Hematopoietic multipotent progenitor cell treated with erythropoietin and hydrocortisone succinate and interleukin-3 and kit ligand, for 17 days (in vitro differentiated cells): ENCODE results near the gene TNC.
"Not testable (repeated sequence)": the region's sequence is repeated elsewhere in the genome, so short reads cannot be mapped to it uniquely, and the experiment has no call there.

Source experiments
- DNase-seq: peaks from one replicate; pipeline ENCODE4 v3.0.0-alpha.2; 2015; ENCODE audit warnings: low spot score

TNC gene

DNA sequence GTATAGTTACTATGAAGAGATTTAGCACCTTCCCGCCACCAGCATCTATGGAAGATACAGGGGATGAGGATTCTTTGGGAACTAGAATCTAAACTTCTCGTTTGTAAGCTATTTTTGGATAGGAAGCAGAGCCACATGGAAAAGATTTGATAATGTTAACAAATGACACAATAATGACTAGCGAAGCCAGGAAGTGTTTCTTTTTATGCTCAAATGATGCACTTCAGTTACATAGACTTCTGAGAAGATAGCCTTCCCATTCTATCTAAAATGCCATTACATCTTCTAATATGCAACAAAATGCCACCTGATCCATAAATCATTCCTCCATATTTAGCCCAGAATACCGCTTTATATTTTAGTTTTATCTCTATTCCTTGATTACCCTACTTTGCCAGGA, 17.0 kb upstream of the TNC start:
- no peak for DNase-seq

DNA sequence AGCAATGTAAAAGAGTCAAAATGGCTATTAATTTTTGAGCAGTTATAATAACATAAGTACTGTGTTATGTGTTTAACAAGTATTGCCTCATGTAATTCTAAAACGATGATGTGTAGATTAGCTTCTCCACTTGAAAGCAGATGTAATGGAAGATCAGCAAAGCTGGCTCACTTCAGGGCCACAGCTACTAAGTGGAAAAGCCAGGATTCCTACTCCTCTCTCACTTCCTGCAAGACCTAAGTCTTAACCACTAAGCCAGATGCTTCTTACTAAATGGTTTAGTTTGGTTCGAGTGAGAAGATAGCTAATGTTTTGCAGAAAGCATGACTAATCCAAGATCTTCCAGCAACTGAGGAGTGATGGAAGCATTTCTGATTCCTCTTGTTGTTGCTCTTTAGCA, 15.7 kb upstream of the TNC start:
- no peak for DNase-seq

DNA sequence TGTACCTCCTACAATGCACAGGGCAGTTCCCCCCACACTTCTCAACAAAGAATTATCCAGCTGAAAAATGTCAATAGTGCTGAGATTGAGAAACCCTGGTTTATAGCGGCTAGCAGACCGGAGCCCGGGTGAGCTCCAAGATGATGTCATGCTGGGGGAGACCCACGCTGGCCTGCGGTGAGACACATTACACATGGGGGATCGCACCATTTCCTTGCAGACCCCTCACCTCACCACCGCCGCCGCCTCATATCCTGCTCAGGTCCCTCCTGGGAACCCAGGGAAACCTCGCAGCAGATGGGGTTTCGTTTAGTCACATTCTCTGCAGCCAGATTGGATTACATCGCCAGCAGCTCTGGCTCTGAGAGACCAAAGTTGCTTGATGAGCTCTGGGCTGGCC, 14.7 kb upstream of the TNC start:
- DNase-seq = no peak

DNA sequence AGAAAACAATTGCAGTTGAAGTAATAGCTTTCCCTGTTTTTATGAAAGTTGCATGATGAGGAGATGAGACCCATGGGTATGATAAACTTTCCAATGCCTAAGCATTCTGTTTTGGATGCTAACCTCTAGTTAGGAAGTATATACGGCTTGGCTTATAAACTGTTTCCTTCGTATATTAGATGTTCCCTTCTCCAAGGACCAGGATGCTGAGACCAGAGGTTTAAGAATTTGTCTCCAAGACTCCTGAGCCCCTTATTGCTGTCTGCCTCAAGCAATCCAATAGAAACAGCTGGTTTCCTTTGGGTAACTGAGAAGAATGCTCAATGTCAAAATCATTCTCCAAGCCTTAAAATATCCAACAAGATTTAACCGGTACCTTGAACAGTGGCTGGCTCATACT, 12.2 kb upstream of the TNC start:
- DNase-seq = no peak

DNA sequence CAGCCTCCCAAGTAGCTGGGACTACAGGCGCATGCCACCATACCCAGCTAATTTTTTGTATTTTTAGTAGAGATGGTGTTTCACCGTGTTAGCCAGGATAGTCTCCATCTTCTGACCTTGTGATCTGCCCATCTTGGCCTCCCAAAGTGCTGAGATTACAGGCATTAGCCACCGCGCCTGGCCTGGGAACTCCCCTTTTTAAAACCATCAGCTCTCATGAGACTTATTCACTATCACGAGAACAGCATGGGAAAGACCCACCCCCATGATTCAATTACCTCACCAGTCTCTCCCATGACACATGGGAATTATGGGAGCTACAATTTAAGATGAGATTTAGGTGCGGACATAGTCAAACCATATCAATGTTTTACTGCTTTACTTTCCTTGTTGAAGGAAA, 10.8 kb upstream of the TNC start:
- not testable (repeated sequence) for DNase-seq

DNA sequence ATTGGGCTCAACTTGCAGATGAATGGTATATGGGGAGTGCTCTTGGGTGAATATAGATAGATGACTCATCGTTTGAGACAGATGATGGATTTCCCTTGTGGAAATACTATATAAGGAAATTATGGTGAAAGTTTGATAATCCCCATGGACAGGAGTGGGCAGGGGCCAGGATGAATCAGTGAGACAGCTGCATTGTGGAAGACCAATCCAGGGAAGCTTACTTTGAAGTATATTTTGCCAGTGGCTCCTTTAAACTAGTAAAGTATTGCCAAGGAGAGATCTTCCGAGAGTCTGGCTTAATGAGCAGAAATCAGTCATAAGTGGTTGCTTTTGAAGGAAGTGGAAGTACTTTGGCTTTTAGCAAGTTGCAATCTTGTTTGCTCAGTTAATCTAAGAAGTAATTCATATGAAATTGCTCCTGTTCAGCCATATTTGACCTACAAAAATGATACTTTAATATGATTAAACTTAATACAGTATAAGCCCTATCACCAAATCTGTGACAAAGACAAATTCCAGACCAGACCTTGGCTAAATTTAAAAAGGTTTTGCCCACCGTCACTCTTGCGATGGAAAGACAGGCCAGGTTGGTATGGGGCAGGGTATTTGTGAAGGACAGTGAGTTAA, 9.3 kb upstream of the TNC start:
- no peak for DNase-seq

DNA sequence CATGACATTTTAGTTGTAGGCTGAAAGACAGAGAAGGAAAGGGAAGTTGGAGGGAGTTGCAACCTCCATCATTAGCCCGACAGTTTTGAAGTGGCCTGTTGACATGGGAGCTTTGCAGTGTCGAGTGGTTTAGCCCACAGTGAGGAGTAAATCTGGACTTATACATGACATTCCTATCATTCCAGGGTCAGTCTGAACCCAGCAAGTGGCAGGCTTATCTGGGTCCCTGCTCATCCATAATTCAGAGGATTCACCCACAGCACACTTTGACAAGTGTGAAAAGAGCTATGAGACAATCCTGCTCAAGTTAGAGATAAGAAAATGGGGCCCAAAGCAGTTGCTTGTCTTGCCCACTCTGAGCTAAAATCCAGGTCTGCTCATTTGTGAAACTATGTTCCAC, 8.4 kb upstream of the TNC start:
- no peak for DNase-seq

DNA sequence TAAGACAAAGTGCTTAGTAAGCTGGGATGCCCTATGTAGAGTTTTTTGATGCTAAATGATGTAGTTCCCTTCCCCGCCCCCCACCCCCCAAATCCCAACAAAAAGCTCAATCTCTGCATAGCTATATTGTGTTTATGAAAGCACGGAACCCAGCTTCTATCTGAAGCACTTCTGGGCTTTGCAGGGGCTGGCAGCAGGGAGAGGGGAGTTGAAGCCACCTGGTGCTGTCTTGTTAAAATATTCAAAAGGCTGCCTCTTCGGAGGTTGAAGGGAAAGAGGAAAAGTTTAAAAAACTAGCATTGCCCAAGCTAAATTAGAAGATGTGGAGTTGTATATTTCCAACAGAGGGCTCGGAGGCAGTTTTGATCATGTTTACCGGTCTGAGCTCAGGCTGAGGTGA, 5.0 kb upstream of the TNC start:
- no peak for DNase-seq

DNA sequence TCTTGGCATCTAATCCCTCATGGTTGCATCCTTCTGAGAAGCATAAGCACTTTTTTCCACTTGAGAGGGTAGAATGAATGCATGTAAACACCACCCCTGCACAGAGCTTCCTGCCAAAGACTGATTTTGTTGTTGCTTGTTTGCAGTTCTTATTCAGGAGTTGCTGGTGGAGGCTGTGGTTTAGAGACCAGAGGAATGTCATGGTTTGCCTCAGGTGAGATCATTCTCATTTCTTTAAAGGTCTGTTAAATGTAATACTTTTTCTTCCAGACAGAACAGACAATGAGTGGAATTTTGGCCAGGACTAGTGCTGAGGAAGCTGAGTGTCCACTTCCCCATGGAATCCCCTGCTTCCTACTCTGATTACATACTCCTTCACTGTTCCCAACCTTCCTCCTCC, 3.2 kb upstream of the TNC start:
- no peak for DNase-seq

DNA sequence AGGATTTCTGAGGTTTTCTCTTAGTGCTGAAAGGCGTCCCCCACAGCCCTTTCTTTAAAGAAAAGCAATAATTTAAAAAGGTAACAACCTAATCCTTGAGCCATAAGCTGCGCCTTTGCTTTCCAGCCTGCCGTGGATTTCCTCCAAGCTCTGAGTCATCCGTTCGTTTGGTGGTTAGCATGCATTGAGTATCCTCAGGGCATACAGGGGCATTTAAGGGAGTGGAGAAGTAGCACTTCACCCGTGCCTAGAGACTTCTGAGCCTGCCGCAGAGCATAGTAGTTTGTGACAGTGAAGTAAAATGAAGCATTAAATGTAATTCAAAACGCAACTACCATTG, 892 bp upstream of the TNC start:
- DNase-seq = no peak

DNA sequence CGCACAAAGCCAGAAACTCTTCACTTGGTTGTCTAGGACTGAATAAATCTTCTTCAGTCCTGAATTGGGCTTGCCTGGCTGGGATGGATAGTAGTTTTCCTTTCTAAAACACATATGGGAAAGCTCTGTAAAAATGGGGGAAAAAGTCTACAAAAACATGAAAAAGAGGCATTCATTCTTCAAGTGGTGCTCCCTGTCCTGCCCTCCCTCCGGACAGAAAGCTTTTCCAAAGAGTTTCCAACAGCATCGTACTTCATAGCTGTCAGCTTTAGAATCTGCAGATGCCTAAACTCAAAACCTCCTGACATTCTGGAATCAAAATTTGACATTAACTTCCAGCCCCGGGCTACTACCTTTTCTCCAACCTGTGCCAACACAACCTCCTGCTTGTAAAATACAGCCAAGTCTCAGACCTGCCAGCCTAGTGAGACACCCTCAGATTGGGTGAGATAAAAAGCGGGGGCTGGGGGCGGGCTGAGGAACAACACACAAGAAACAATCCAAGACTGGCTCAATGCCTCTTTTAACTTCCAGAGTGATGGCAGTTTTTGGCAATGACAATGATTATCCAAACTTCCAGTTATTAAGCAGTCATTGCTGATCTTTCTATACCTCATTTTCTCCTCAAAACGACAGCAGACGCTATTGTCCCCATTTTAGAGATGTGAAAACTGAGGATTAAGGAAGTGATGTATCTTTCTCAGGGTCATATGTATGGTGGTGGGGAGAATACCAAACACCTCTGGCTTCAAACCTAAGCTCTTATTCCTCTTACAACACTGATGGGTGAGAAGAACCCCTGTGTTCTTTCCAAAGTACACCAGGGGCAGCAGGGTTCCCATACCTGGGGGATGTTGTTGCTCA, 1.3 kb downstream of the TNC start:
- no peak for DNase-seq

DNA sequence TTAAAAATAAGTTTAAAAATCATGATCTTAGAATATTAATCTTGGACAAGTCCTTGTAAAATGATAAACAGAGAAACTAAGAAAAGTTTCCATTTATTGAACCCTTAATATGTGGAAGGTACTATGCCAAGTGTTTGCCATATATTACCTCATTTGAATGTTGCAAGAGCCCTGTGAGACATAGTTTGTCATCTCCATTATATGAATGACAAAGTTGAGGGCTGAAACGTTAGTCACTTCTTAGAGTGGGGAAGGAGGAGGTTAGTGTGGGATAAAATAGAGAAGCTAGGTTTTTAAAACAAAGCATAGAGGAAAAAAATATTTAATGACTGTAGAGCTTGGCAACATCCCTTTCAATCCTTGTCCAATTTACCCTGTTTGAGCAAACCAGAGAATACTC, 2.0 kb downstream of the TNC start:
- DNase-seq = no peak

DNA sequence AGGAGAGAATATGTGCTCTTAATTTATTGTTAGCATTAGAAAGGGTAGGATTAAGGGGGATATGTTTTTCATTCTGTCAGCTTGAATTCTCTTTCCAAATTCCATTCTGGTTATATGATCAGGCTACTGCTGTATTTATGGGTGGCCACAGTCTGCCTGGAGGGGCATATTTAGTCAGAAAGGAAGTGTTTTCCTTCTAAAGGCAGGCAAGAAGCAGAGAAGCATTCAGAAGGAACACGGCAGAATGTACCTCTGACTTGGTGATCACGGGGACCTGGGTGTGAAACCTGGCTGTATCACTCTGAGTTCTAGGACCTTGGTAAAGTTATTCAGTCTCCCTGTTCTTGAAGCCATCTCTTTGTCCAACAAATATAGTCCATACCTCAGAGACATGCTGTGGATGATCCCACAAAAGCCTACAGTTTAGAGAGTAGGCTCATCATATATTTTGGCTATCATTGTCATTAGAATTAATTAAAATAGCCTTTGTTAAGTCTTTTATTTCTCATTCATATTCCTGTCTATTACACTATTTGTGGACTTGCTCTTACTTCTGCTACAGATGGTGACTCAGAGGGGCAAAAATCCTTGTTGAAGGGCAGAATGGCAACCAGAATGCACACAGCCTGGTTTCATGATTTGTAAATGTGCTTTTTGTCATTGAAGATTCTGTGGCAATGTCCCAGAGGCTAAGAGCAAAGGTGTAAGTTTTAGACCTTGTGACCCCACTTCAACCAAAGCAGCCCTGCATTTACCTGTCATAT, 2.7 kb downstream of the TNC start:
- DNase-seq = no peak

DNA sequence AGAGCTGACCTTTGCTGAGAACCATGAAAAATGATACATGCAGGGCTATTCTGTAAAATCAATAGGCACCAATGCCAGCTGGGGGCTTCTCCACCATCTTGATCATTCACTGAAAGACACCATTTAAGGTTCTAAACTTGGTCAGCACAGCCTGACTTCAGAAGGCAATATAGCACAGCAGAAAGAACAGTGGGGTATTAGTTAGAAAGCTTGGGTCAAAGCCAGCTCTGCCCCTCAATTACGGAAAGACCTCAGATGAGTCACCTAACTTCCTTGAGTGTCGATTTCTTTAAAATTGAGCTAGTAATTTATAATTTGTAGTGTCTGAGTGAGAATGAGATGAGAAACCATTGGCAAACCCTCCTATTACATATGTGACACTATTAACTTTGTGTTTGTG, 3.4 kb downstream of the TNC start:
- DNase-seq = no peak

DNA sequence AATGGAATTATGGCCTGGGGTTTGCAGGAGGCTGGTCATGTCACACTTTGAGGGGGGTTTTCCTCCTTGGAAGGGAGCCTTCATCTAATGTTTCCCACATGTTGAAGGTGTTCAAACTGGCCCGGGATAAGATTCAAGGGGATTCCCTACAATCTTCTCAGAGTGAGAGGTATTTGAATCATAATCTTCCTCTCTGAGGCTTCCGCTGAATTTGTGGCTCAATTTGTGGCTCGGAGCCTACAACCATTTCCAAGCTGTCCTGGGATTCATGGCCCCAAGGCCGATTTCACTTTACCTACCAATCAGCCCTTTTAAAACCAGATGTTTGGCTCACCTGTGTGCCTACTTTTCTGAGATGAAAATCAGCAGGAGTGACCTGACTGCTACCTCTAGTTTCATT, 3.9 kb downstream of the TNC start:
- DNase-seq = no peak

DNA sequence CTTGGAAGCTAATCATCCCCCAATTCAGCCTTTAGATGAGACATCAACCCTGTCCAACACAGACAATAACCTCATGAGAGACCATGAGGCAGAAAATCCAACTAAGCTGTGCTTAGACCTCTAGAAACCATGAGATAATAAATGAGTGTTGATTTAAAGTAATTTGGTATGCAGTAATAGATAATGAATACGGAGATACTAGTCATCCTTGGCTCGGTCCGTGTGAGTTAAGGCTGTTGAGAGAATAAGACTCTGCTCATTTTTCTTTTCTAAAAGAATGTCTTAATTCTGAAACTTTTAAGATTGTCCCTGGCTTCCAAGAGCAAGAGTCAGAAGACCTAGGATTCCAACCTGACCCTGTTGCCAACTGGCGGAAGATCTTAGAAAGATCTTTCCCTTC, 6.1 kb downstream of the TNC start:
- DNase-seq = no peak

DNA sequence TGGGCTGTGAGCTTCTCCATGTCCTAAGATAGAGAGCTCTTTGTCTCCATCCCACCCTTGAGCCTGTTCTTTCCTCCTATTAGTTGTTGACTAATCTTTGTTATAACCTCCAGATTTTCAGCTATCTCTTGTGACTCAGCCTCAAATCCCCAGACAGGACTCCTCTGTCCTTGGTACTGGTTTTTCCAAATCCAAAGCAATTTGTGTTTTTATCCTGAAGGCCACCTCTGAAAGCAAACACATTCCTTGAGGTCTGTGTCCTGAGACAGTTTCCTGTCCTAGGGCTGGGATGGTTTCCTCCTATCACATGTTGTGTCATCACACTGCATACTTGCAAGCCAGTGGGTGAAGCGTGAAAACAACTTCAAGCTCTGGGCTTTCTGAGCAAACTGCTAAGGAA, 8.5 kb downstream of the TNC start:
- DNase-seq = no peak

DNA sequence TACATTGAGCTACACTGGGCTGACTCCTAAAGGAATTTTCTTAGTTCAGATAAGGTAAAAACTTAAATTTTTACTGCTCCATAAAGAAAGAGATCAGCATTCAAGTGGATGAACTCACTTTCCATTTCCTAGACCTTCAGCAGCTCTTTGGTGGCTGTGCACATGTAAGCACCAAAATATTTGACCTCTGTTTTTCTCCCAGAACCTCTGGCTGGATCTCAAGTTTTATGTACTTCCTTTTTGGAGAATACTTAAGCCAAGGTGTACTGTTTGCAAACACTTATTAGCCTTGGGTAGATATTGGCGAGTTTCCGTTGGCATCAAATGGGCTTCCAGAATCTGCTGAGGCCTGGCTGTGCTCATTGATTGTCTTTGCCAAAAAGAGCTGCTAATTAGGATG, 10.3 kb downstream of the TNC start:
- no peak for DNase-seq

DNA sequence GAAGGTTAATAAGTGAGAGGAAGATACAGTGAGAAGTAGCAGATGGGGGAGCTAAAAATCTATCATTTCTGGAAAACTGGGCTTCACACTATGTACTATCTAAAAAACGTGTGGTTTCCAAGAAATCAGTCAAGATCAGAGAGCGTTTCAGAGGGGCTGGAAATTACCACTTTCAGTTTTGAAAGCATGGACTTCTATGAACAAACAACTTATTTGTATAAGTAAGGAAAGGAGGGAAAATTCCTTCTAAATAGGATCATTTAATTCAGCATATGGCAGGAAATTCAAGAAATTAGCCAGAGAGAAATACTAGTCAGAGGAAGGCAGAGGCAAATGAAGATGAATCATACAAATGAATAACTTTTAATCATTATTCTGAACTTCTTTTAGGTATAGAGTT, 11.3 kb downstream of the TNC start:
- no peak for DNase-seq

DNA sequence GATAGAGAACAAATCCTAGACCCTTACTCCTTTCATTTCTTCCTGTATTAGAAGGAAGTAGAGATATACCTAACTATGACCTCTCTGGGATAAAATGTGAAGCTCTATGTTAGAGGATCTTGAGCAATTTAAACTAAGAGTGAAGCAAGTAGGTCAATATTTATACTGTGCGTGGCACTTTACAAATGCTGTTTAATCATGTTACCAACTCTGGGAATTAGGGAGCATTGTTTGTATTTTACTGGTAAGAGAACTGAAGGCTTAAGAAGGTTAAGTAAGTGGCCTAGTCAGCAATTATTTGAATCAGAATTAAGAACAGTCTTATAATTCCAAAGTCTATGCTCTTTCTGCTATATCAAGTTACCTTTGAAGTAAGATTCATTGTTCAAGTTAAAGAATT, 12.0 kb downstream of the TNC start:
- no peak for DNase-seq

DNA sequence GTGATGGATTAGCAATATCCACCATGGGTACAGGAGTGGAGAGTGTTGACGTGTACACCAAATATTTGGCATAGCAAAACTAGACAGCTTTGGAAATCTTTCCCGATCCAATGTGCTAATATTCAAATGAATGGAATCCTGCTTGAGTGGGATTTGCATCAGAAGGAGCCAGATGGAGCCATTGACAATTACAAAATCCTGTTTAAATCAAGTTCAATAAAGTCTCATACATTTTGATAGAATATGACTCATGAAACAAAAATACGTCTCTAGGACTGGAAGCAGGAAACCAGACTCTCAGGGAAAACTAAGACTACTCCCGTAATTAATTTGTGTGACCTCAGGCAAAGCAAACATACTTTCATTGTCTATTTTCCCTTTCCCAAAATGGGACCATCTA, 13.0 kb downstream of the TNC start:
- DNase-seq = no peak

DNA sequence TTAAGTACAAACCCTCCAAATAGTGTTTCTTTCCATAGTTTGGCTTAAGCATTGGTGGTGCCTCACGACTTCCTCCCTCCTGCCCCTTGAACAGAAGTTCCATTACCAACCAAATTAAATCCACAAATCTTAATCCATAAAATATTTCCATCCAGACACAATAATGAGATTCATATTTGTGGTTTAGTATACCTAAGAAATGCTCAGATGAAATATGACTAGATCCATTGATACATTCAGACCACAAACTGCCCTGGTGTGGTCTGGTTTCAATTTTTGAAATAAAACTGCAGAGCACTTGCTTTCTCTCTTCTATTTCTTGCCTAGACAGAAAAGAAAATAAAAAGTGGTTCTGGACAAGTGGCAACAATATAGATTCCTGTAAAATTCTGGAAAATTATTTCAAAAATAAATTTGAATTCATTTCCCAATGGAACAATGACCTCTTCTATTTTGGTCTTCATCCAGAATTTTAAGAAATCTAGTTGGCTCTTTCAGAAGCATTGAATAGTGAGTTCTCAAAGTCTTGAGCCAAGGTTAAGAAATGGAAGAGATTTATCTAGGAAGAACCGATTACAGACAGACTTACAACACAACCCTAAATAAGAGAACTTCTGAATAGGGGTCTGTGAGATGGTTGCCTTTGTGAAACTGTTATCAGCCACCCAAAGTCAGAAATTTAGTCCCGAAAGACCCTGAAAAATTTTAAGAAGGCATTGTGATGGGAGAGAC, 14.0 kb downstream of the TNC start:
- no peak for DNase-seq

DNA sequence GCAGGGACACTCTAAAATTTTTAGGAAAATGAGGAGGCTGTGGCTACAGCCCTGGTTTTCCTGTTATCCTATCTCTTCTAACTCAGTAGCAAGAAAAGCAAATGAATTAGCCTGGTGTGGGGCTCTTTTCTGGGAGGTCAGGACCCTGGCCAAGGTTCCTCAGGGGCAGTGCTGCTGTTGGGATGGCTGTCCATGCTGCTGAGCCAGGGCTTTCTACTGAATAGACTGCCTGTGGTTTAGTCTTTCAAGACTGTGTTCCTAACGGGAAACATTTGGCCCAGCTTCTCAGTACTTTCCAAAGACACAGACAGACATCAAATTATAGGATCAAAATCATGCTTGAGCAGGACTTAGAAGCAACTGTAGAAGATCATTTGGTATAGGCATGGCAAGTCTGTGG, 18.1 kb downstream of the TNC start:
- DNase-seq = no peak
